Measurements from ENCODE around the gene CDC5L.

Gene CDC5L

DNA sequence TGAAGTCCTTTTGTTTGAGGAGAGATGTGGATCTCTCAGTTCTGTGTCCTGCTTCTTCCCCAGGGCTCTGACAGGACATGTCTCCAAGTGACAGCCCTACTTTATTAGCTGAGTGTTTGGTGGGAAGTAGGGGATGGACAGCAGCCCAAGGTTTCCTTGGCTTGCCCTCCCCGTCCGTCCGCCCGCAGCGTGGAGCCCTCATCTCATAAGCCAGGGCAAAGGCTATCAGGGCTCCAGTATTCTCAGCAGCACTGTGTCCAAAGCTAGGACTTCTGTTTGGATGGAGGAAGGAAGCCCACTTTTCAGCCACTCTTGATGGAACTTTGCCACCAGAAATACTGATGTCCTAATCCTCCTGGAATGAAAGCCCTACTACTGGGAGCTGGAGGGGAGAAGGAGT is 13.6 kb downstream of the CDC5L start:
- DNase-seq (ENCODE audit: low read depth), result no peak
- H3K4me3 ChIP-seq (ENCODE audit: low read length), result no peak overlapping the region
- TF ChIP-seq, protein P1, sequence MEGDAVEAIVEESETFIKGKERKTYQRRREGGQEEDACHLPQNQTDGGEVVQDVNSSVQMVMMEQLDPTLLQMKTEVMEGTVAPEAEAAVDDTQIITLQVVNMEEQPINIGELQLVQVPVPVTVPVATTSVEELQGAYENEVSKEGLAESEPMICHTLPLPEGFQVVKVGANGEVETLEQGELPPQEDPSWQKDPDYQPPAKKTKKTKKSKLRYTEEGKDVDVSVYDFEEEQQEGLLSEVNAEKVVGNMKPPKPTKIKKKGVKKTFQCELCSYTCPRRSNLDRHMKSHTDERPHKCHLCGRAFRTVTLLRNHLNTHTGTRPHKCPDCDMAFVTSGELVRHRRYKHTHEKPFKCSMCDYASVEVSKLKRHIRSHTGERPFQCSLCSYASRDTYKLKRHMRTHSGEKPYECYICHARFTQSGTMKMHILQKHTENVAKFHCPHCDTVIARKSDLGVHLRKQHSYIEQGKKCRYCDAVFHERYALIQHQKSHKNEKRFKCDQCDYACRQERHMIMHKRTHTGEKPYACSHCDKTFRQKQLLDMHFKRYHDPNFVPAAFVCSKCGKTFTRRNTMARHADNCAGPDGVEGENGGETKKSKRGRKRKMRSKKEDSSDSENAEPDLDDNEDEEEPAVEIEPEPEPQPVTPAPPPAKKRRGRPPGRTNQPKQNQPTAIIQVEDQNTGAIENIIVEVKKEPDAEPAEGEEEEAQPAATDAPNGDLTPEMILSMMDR (IDR thresholded peaks at IDR 0.05; ENCODE audit: insufficient read depth, low read depth, low read length, missing control alignments), result no peak

DNA sequence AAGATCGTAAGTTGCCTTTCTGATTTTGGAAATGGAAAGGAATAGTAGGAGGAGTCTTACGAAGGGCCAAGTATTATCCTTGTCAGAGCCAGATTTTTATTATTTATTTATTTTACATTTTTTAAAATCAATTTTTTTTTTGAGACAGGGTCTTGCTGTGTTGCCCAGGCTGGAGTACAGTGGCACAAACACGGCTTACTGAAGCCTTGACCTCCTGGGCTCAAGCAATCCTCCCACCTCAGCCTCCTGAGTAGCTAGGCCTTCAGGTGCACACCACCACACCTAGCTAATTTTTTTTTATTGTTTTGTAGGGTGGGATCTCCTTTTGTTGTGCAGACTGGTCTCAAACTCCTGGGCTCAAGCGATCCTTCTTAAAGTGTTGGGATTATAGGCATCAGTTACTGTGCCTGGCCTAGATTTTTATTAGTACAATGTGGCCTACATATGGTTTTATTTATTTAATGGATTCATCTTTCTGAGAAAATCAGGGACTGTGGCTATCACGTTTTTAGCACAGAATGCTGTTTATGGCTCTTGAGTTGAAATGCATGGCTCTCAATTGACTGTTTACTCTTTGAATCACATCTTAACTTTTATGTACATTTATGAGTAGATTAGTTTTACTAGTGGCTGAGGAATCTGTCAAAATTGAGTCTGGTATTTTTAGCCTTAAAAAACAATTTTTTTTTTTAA is 16.7 kb downstream of the CDC5L start:
- TF ChIP-seq, protein P1 (IDR thresholded peaks at IDR 0.05; ENCODE audit: insufficient read depth, low read depth, low read length, missing control alignments), result no peak
- no peak overlapping the region for H3K4me3 ChIP-seq (ENCODE audit: low read length)
- DNase-seq (ENCODE audit: low read depth), result no peak

DNA sequence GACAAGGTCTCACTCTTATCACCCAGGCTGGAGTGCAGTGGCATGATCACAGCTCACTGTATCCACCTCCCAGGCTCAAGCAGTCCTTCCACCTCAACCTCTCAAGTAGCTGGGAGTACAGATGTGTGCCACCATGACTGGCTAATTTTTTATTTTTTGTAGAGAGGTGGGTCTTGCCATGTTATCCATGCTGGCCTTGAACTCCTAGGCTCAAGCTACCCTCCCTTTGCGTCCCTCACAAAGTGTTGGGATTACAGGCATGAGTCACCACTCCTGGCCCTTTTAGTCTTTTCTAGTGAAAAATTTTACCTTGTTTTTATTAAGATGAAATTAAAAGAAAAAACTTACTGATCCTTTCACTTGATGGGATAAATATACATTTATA is 17.2 kb downstream of the CDC5L start:
- H3K4me3 ChIP-seq (ENCODE audit: low read length), result no peak overlapping the region
- TF ChIP-seq, protein P1 (IDR thresholded peaks at IDR 0.05; ENCODE audit: insufficient read depth, low read depth, low read length, missing control alignments), result no peak
- no peak for DNase-seq (ENCODE audit: low read depth)

DNA sequence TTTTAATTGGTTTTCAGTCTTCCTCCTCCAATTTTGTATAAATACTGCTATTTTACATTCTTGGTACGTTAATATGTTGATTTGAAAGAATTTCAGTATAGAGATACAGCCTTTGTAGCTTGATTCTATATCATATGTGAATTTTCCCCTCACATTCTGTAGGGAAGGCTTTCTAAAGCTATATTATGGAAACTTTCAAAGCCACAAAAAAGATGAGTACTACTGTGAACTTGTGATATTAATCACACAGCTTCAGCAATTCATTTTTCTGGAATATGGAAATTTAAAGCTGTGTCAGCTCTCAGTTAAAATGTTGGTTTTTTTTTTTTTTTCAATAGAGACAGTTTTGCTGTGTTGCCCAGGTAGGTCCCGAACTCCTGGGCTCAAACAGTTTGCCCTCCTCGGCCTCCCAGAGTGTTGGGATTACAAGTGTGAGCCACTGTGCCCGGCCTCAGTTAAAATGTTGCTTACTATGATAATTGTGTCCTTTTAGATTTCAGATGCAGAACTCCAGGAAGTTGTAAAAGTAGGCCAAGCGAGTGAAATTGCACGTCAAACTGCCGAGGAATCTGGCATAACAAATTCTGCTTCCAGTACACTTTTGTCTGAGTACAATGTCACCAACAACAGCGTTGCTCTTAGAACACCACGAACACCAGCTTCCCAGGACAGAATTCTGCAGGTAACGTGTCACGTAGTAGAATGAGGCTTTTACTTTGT is 20.6 kb downstream of the CDC5L start:
- no peak for DNase-seq (ENCODE audit: low read depth)
- TF ChIP-seq, protein P1 (IDR thresholded peaks at IDR 0.05; ENCODE audit: insufficient read depth, low read depth, low read length, missing control alignments), result no peak
- no peak overlapping the region for H3K4me3 ChIP-seq (ENCODE audit: low read length)

DNA sequence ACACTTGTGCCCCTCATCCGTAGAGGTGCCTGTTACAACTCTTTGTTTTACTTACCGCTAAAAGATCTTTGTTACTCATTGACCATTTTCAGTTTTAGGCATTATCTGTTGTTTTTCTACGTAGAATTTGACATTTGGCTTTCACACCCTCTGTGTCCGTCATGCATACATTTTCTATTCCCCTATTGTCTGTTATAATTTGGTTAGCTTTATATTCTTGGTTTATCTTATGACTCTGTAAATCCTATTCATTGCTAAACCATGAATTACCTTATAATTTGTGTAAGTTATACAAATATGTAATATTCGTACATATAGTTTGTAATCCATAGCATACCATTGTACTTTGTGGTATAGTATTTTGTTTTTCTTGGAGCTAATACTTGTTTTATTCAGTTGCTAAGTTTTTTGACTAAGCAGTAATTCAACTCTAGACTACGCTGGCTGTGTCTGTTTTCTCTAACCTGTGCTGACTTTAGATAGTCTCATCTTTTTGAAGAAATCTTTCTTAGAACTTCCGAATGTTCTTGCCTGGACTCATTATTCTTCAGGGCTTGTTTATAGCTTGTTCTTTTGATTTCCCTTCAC is 21.8 kb downstream of the CDC5L start:
- DNase-seq (ENCODE audit: low read depth), result no peak
- no peak overlapping the region for H3K4me3 ChIP-seq (ENCODE audit: low read length)
- TF ChIP-seq, protein P1 (IDR thresholded peaks at IDR 0.05; ENCODE audit: insufficient read depth, low read depth, low read length, missing control alignments), result no peak

DNA sequence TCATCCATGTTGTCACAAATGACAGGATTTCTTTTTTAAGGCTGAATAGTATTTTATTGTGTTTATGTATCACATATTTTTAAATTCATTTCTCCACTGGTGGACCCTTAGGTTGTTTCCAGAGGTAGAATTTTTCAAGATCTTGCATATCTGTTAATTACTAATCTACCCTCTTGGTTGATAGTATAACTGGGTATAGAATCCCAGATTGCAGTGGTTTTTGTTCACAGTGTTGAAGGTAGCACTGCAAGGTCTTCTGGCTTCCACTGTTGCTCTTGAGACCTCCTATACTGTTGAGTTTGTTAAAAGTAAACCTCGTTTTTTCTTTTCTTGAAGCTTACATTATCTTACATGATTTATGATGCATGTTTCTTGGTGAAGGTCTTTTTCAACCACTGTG is 22.9 kb downstream of the CDC5L start:
- DNase-seq (ENCODE audit: low read depth), result no peak
- TF ChIP-seq, protein P1 (IDR thresholded peaks at IDR 0.05; ENCODE audit: insufficient read depth, low read depth, low read length, missing control alignments), result no peak
- H3K4me3 ChIP-seq (ENCODE audit: low read length), result no peak overlapping the region
